Measurements from ENCODE around the gene MTG2. TPM values are rescaled to one million over a fixed set of nuclear protein-coding genes. Genes with fewer than 3 reads are reported as not detected.

Gene MTG2
- polyA plus RNA-seq, 1 of the 3 experiments (the other 2 are of a cell fraction), result 42.9 TPM

DNA sequence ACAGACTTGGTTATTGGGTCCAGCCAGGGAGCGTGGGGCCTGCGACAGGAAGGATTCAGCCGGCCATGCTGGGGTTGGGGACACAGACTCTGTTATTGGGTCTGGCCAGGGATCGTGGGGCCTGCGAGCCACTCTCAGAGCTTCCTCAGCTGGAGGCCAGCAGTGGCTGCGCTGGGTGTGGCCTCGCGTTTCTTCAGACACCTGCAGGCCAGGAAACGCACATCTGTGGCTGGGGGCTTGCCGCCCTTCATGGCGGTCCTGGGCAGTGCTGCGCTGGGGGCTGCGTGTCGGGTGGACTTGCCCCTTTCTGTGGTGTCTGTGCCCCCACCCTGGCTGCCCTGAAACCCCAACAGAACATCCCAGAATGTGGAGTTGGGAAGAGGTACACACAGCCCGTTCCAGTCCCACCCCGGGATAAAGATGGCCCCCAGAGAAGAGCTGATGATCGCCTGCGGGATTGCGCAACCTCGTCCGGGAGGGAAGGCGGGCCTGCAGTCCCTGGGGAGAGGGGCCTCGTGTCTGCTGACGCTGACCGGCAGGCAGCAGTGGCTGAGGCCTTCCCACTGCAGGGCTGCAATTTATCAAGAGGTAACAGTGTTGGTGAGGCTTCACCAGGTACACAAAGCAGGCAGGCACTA is 16.9 kb upstream of the MTG2 start:
- Histone ChIP-seq H4K20me1 (ENCODE audit: insufficient read depth) (no peaks in the 10 kb centered on the region), H3K9ac (no peak overlapping the region), H3K4me2 (no peak overlapping the region), H3K27me3 (ENCODE audit: insufficient read depth) (no peaks in the 10 kb centered on the region), H3K36me3 (replicated peaks in 1 of 2; ENCODE audit: control insufficient read depth in 1 of 2, insufficient read depth in 2 of 2, low read length in 1 of 2) (peaks cover 0 to 40% of the 10 kb centered on the region in 2 experiments), H3K79me2 (ENCODE audit: insufficient read depth) (no peaks in the 10 kb centered on the region), H3K9me3 (no peaks in the 10 kb centered on the region), H2AFZ (ENCODE audit: low read depth) (no peak overlapping the region), H3K4me3 (ENCODE audit: low read depth in 2 of 2, low read length in 1 of 2) (no peak overlapping the region), H3K9me2 (no peaks in the 10 kb centered on the region), H3K27ac (ENCODE audit: low read depth in 2 of 2, low read length in 1 of 2) (no peak overlapping the region), H3K4me1 (ENCODE audit: control insufficient read depth in 1 of 2, insufficient read depth in 2 of 2, low read depth in 1 of 2, low read length in 1 of 2) (no peaks in the 10 kb centered on the region), H3F3A (replicated peaks; ENCODE audit: insufficient read depth) (no peaks in the 10 kb centered on the region)
- no peak for DNase-seq
- ChIA-PET CTCF (no interaction called here), POLR2A (no interaction called here)
- 91% methylated on average over 16 of the region's 25 CpGs for WGBS (ENCODE audit: low lambda C conversion rate)
- no peak for TF ChIP-seq SIN3A (IDR thresholded peaks at IDR 0.05; ENCODE audit: borderline replicate concordance, low read depth, low read length)
- no peak for TF ChIP-seq RCOR1 (IDR thresholded peaks at IDR 0.05; ENCODE audit: low read length)
- TF ChIP-seq IRF3 (IDR thresholded peaks at IDR 0.05; ENCODE audit: low read depth, low read length), result no peak
- no peak for TF ChIP-seq FOSL2 (IDR thresholded peaks at IDR 0.05; ENCODE audit: borderline replicate concordance, low read depth)
- TF ChIP-seq, protein P1, sequence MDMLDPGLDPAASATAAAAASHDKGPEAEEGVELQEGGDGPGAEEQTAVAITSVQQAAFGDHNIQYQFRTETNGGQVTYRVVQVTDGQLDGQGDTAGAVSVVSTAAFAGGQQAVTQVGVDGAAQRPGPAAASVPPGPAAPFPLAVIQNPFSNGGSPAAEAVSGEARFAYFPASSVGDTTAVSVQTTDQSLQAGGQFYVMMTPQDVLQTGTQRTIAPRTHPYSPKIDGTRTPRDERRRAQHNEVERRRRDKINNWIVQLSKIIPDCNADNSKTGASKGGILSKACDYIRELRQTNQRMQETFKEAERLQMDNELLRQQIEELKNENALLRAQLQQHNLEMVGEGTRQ (IDR thresholded peaks at IDR 0.05; ENCODE audit: borderline replicate concordance, low read depth, low read length), result no peak
- TF ChIP-seq JUND (IDR thresholded peaks at IDR 0.05), result no peak
- no peak for TF ChIP-seq PBX3 (IDR thresholded peaks at IDR 0.05)
- TF ChIP-seq CTCF (IDR thresholded peaks at IDR 0.05), result no peak
- TF ChIP-seq RFX5 (IDR thresholded peaks at IDR 0.05; ENCODE audit: low read length), result no peak

GRCh38 chr20:62167474-62167873 is 15.4 kb upstream of the MTG2 start:
- H3K27me3 ChIP-seq (ENCODE audit: insufficient read depth), result no peaks in the 10 kb centered on the region
- H3K4me2 ChIP-seq, result no peak overlapping the region
- no peaks in the 10 kb centered on the region for H4K20me1 ChIP-seq (ENCODE audit: insufficient read depth)
- no peaks in the 10 kb centered on the region for H3K79me2 ChIP-seq (ENCODE audit: insufficient read depth)
- no peaks in the 10 kb centered on the region for H3K4me1 ChIP-seq (ENCODE audit: control insufficient read depth in 1 of 2, insufficient read depth in 2 of 2, low read depth in 1 of 2, low read length in 1 of 2)
- no peak for DNase-seq
- TF ChIP-seq JUND (IDR thresholded peaks at IDR 0.05), result no peak
- no peaks in the 10 kb centered on the region for H3F3A ChIP-seq (replicated peaks; ENCODE audit: insufficient read depth)
- no peaks in the 10 kb centered on the region for H3K9me3 ChIP-seq
- no peak overlapping the region for H3K27ac ChIP-seq (ENCODE audit: low read depth in 2 of 2, low read length in 1 of 2)
- 89% methylated on average over 5 of the region's 6 CpGs for WGBS (ENCODE audit: low lambda C conversion rate)
- H3K36me3 ChIP-seq (replicated peaks in 1 of 2; ENCODE audit: control insufficient read depth in 1 of 2, insufficient read depth in 2 of 2, low read length in 1 of 2), result peaks cover 3 to 37% of the 10 kb centered on the region in 2 experiments
- H3K4me3 ChIP-seq (ENCODE audit: low read depth in 2 of 2, low read length in 1 of 2), result no peak overlapping the region
- ChIA-PET POLR2A (interaction anchor here (0.6 kb wide), 1 partner anchor 41 kb away, joined by 4 read pairs; no protein-coding TSS in a partner anchor), CTCF (interaction anchor here (0.9 kb wide), 1 partner anchor 10 kb away, joined by 4 read pairs; no protein-coding TSS in a partner anchor)
- H3K9ac ChIP-seq, result no peak overlapping the region
- H2AFZ ChIP-seq (ENCODE audit: low read depth), result no peak overlapping the region
- no peaks in the 10 kb centered on the region for H3K9me2 ChIP-seq
